22Rv1 (cell line): Measurements from ENCODE around the gene CACNG8.
"Not testable (repeated sequence)": the region's sequence is repeated elsewhere in the genome, so short reads cannot be mapped to it uniquely, and the experiment has no call there.

Experiments
- H3K27ac ChIP-seq: fragments of 450-650 bp; 2 replicates; pipeline ENCODE4 v1.5.1; 2017
- CTCF ChIP-seq: fragments of 450-650 bp; IDR thresholded peaks from 2 replicates; pipeline ENCODE4 v1.5.1; 2017; ENCODE audit warnings: mild to moderate bottlenecking
- ZFX ChIP-seq: fragments of 450-650 bp; IDR thresholded peaks from 2 replicates; pipeline ENCODE4 v1.6.1; 2017; ENCODE audit warnings: antibody characterized with exemption, borderline replicate concordance

Gene CACNG8

GRCh38 chr19:53944416-53944815 is 18.3 kb upstream of the CACNG8 start:
- no peak for TF ChIP-seq ZFX
- TF ChIP-seq CTCF: no peak
- no peak overlapping the region for H3K27ac ChIP-seq

GRCh38 chr19:53944933-53945332 is 17.8 kb upstream of the CACNG8 start:
- no peak for TF ChIP-seq CTCF
- TF ChIP-seq ZFX: no peak

DNA sequence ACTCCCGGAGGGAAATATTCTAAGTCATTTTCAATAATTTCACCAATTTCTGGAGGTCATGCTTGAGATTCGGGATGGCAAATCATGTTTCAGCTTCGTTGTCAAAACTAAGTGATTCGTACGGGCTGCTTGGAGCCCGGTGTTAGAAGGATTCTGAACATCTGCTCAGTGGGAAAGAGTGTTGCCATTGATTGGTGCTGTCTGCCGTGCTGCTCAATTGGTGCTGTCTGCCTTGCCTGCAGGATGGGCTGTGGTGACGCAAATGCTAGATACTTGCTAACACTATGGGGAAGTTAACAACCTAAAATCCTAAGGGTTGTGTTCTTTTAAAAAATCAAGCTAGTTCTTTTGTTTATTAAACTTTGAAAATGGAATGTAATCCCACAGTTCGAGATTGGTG is 17.3 kb upstream of the CACNG8 start:
- no peak overlapping the region for H3K27ac ChIP-seq
- no peak for TF ChIP-seq ZFX
- TF ChIP-seq CTCF: no peak

More at GRCh38 chr19:53944933-53945332, 17.8 kb upstream of the CACNG8 start:
- H3K27ac ChIP-seq: no peak overlapping the region

DNA sequence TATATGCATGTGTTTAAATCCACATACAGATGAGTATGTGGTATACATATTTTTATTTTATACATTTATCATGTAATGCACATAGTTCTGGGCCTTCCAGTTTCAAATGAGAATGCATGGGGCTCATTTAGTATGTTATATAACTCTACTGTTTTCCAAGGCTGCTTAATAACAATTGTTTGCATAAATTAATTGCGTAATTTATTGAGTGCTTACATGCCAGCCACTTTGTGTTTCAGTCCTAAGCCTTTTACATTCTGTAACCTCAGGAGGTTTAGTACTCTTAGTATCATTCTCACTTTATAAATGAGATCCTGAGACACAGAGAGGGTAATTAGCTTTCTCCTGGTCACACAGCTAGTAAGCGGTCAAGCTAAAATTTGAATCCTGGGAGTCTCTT is 16.7 kb upstream of the CACNG8 start:
- H3K27ac ChIP-seq: no peak overlapping the region
- TF ChIP-seq CTCF (no peak), ZFX (no peak)

DNA sequence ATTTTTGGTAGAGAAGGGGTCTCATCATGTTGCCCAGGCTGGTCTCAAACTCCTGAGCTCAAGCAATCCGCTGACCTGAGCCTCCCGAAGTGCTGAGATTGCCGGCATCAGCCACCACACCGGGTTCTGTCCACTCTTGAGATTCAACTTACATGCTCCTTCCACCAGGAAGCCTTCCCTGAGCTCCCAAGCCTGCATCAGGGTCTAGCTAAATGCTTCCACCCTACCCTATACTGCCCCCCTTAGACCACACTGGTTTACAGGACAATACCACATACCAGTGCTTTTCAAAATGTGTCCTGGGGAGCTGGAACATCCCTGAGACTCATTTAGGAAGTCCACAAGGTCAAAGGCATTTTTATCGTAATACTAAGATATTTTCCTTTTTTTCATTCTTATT is 15.1 kb upstream of the CACNG8 start:
- TF ChIP-seq CTCF: peak; percentile 35
- TF ChIP-seq ZFX: no peak
- no peak overlapping the region for H3K27ac ChIP-seq

GRCh38 chr19:53948611-53949010 is 14.1 kb upstream of the CACNG8 start:
- not testable (repeated sequence) for H3K27ac ChIP-seq

DNA sequence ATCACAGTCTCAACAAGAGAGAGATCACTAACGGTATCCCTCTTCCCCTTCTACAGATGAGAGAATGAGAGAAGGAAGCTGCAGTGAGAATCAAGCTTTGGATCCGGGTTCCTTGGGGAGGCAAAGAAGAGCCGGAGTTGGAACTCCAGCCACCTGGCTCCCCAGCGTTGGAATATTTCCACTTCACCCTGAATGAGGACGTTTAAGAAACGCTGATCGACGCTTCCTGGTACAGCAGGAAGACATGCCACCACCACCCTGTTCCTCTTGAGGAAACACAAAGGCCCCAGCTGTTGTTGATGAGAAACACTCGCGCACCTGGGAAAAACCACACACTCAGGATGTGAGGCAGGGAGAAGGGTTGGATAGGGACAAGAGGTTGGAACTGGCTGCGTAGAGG is 11.3 kb upstream of the CACNG8 start:
- no peak for TF ChIP-seq CTCF
- TF ChIP-seq ZFX: no peak
- no peak overlapping the region for H3K27ac ChIP-seq

- H3K27ac ChIP-seq: no peak overlapping the region
- no peak for TF ChIP-seq CTCF
Observed at GRCh38 chr19:53951947-53952346, 10.8 kb upstream of the CACNG8 start.
